Putamen (tissue), 1 donor: ENCODE measurements around the gene PEX10.
A peak's percentile ranks its signal among the peaks of the same experiment; 100 is the strongest.

Source experiments
- DNase-seq: peaks from one replicate; pipeline ENCODE4 v3.0.0-alpha.2; 2016; ENCODE audit warnings: low spot score

Gene PEX10

DNA sequence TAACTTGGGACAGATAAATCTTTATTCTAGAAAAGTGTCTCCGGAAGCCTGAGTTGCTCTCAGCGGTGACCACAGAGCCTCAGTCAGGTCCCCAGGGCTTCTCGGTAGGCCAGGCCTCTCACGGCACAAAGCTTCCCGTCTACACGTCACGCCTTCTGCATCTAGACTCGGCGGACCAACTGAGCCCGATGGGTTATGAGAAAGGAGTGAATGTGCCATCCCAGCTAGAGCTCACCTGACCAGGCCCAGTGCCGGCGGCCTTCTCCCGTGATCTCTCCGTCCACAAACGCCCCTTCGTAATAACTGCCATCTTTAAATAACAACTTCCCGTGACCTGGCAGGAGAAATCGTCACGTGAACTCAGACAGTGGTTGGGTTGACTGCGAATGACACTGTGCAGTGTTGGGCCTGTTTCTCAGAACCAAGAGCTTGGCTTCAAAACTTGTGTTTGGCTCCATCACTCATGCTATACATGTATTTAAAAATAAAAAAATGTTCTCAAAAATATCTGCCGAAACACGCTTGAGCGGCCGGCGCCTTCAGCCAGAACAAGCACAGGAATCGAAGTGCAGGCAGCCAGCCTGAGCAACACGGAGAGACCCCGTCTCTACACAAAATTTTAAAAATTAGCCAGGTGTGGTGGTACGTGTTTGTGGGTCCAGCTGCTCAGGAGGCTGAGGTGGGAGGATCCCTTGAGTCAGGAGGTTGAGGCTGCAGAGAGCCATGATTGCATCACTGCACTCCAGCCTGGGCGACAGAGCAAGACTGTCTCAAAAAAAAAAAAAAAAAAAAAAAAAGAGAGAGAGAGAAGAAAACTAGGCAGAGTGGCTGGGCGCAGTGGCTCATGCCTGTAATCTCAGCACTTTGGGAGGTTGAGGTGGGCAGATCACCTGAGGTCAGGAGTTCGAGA lies 24.1 kb downstream of the PEX10 start:
- DNase-seq = no peak

DNA sequence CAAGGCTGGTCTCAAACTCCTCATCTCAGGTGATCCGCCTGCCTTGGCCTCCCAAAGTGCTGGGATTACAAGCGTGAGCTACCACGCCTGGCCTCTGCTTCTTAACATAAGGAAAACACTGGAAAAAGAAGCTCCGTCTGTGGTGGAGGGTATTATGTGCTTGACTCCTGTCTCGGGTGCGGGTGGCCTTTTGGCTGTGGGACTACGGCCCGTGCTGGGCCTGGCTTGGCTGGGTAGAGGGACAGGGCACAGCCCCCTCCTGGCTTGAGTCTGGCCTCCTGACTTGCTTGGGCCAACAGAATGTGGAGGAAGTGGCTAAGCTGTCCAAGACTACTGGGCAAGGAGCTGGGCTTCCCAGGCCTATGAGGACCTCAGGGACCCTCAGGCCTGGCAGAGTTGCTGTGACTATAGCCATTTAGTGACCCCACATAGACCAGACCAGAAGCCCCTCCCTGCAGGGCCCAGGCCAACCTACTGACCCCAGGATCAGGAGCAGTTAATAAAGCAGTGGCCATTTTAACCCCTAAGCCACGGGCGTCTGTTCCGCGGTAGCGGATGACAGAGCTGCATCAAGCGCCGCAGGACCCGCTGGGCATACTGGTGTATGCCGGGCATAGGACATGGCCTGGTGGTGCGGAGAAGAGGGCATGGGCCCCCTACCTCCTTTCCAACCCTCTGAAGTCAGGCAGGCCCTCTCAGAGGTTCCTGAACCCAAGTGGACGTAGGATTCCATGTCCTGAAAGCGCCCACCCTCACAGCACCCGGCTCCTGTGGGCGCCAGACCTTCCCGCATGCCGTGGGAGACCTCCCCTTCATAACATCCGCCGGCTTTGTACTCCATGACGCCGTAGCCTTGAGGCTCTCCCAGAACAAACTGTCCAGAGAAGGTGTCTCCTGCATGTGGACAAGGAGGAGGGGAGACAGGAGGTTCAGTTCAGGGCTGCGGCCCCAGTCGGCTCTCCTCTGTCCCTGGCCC lies 25.4 kb downstream of the PEX10 start:
- no peak for DNase-seq

DNA sequence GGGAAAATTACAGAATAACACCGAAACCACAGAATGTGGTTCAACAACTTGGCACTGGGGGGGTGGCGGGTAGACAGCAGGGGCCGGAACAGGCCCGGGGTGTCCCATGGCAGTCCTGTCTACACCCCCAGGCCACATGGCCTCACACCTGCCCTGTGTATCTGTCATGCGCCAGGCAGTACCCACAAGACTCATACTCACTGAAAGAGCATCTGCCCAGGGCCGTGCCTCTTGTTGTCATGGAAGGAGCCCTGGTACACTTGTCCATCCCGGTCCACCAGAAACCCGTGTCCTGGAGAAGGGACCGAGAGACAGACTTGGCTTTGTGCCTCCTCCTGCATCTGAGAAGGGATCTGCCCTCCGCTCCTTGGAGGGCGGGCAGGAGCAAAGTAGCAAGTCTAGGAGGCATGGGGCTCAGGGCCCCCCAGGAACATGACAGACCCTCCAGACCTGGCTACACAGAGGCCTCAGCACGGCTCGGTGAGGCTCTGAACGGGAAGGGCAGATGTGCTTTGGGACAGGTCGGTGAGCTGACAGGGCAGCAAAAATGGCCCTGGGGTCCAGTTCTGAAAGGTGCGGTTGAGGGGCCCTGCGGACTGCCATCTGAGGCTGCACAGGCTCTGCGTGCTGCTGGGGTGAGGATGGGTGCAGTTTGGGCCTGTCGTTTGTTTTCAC lies 26.6 kb downstream of the PEX10 start:
- no peak for DNase-seq

DNA sequence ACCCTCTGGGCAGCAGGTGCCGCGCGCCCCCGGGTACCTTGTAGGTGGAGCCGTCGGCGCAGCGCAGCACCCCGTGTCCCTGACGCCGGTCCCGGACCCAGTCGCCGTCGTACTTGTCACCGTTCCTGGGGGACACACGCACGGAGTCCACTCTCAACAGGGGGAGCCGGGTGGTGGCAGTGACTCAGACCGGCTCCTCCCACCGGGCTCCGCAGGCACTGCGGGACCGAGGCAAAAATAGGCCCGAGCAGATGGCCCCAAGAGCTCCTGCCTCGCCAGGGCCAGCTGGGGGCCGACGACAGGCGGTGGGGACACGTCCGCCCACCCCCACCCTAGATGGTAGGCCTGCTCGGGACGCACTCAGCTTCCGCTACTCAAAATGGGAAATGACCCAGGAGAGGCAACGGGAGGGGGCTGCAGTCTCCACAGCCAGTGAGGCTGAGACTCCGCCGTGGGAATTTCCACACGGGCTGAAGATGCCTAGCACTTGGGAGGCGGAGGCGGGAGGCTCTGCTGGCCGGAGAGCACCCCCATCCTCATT lies 27.4 kb downstream of the PEX10 start:
- DNase-seq = no peak

DNA sequence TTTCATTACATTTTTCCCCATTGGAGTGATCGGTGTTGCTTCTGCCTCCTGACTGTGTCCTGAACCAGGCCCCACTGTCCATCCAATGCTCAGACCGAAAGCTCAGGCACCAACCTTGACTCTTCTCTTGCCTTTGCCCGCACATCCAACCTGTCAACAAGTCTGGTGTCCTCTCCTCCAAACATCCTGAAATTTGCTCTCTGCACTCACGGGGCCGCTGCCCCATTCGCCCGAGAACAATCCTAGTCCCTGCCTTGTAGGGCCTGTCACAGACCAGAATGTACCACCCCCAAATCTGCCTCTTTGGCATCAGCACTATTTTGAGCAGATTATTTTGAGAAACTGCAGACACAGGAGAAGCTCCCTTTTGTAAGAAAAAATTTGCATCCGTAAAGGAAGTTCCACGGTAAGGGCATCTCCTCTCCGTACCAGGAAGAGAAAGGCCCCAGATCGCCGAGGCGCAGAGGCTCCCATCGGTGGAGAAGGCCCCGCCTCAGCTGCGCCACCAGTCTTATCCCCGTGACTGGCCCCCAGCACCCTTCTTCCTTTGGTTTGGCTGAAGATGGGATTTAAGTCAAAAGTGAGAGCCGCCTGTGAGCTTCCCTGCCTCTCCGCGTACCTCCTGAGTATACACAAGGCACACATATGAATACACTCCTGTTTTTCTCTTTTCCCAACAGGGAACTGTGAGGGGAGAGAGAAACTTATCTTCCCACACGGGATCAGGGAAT lies 28.1 kb downstream of the PEX10 start:
- no peak for DNase-seq

DNA sequence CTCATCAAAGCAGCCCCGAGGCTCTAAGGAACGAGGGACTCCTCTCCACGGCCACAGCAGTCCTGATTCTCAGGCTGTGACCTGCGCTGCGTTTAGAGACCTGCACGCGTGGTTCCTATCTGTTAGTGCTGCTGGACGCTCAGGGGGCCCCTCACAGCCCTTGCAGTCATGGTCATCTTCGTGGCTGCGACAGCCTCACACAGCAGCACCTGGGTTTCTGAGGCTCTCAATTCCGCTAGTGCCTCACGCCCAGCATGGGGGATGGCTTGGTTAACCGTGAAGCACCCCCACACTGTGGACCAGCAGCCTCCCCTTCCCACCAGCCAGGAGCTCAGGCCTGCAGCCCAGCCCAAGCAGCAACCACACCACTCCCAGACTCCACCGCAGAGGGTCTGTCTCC lies 28.8 kb downstream of the PEX10 start:
- no peak for DNase-seq

DNA sequence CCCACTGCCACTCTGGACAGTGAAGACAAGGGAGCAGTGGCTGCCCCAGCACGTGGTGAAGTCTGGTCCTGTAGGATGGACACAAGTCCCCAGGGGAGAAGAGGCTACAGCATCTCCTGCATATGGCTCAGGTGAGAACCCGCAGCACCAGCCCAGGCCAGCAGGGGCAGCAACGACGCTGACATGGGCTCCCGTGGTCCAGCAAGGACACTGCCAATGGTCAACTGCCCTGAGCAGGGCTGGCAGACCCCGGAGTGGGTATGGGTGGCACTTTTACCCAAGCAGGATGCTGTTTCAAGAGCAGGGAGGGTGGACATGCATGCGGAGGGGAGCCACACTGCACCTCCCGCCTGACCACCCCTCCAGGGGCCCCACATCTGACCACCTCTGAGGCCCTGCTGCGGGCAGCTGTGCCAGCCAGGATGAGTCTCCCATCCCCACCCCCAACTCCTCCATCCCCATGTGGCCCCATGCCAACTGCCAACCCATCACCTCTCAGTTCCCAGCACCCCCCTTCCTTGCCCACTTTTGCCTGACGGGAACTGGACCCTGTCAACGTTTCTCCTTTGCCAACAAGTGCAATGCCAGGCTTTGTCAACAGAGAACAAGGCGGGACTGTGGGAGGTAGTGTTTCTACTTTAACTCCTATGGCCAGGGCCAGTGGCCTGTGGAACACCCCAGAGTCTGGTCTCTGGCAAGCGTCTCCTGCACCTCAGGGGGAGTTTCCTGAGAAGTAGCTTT lies 29.6 kb downstream of the PEX10 start:
- DNase-seq = no peak

DNA sequence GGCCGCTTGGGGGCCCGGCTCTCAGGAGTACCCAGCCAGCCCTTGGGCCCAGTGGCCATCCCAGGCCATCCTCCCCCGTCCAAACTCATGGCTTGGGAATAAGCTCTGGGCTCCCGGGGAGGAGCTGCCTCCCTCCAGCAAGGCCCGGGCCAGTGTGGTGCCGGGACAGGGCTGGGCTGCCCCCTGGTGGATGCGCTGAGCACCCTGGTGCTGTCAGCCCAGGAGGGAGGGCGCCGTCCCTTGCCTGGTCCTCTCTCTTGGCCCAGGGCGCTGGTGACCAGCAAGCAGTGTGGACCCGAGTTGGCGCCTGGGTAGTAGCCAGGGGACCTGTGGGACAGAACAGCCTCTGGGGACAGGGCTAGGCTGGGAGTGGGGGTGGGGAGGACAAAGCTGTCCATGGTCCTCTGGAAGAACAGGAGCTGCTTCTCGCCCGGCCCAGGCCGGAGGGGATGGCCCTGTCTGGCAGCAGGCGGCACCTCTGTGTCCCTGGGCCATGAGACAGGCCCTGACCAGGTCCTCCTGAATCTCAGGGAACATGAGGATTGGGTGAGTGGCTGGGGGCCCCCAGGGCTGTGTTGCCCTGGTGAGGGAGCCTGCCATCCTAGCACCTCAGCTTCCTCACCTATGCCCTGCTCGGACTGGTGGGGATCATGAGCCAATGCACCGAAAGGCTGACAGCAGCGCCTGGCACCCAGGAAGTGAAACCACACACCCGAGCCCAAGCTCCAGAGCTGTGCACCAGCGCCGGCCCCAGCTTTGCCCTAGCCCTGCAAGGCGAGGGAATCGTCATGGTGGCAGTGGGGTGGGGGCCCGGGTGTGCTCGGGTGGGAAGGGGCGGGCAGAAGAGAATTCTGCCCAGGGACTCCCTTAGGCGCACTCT lies 30.4 kb downstream of the PEX10 start:
- DNase-seq = peak; percentile 66

DNA sequence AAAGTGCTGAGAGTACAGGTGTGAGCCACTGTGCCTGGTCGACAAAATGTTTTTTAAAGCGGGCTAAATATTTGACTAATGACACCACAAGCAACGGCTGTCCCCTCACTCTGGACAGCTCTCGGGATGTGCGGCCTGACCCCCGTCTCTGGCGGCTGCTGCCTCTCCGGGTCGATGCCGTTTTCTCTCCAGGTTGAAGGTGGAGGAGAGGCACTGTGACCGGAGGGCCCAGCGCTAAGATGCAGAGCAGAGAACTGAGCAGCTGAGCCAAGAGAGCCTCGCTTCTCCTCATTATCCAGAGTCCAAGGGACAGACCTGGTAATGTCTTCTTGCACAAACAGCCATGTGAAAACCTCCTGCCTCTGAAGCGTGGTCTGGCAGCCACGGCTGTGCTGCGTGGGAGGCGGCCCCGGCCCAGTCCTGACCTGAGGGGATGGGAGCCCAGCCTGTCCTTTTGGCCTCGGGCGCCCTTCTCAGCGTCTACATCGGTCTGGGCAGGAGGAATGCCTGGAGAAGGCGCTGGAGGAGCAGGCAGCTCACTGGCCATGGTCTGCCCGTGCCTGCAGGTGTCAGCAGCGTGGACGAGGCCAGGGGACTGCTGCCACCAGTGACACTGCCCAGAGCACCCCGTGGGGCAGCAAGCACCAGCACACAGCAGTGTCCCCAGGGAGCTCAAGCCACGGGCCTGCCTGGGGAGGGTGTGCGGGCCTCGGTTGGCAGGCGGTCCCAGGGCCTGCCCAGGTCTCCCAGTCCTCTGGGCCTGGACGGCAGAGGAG lies 31.4 kb downstream of the PEX10 start:
- no peak for DNase-seq

DNA sequence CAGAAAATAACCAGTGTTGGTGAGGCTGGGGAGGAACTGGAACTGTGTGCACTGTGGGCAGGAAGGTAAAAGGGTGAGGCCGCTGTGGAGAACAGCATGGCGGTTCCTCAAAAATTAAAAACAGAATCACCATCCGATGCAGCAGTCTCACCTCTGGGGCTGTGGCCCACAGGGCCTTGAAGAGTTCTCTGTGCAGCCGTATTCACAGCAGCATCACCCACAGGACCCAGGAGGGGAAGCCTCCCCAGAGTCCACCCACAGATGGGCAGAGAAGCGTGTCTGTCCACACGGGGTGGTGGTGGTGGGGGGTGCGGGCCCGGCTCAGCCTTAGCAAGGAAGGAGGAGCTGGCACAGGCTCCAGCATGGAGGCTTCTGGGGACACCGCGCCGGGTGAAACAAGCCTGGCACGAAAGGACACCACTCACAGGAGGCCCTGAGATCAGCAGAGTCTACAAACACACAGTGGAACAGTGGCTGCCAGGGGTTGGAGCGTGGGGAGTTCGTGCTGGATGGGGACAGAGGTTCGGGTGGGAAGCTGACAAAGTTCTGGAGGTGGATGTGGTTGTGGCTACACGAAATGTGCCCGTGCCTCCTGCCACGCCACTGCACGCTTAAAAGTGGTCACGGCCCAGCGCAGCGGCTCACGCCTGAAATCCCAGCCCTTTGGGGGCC lies 32.5 kb downstream of the PEX10 start:
- no peak for DNase-seq

DNA sequence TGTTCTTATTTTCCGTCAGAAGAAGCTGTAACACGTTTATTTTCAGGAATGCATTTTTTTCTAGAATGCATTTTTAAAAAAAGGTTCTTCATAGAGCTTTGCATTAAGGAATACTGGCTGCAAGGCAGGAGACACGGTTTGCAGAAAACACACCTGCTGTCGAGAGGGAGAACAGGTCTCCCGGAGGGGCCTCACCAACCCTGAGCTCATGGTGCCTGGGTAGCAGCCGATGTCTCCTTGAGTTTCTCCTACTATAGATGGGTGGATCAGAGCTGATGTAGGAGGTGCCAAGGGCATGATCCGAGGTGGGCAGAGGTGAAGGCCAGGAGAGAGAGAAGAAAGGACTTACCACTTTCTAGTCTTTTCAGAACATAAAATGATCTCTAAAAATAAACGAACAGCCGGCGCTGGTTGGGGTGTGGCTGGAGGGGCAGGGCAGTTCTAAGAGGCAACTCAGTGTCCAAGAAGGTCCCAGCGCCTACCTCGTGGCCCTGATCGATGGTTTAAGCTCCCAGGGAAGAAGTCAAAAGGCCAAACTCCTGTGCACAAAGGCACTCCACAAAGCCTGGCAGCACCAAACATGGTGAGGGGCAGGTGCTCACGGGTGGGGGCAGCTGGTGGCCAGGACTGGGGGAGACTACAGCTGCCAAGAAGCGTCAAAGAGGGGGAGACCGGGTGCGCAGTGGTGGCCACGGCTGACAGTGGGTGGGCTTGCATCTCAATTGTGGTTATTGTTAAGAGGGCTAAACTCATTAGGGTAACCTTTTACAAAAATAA lies 33.2 kb downstream of the PEX10 start:
- no peak for DNase-seq

DNA sequence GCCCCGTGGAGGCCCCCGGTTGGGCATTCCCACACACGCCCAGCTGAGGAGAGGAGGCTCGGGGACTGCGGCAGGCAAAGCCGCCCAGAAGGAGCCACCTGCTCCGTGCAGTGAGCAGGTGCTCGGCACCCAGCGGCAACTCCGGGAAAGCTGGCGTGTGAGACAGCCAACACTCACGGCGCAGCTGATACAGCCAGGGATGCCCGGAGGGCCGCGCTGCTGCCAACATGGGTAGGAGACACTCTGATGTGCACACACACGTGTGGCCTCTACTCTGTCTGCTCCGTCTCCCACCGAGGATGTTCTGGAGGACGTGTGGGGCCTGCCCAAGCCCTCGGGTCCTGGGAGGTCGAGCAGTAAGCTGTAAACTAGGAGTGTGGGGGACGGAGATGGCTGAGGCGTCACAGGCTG lies 33.9 kb downstream of the PEX10 start:
- no peak for DNase-seq

DNA sequence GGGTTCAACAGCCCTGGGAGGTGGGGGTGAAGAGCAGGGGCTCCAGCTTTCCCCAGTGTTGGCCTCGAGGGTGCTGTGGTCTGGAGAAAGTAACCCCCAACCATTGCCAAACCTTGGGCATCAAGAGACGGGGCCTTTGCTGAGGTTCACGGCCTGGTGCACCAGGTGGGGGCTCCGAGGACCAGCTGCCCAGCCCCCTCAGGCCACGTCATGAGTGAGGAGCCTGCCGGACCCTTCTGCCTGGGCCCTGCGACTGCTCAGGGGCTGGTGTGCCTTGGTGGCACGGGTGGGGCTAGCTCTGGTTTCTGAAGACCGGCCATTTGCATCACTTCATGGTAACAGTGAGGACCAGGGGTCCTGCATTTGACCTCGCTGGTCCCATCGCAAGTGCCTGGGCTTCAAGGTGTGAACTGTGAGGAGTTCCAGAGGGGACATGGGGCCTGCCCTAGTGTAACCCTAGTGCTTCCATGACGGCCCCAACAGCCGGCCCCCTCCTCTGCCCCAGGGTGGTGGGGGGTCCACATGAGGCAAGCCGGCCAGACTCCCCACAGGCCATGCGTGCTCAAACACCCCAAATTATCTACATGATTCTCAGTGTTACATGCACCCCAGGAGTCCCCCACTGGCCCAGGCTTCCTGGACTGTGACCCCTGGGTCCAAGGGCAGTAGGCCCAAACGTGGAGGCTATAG lies 34.5 kb downstream of the PEX10 start:
- no peak for DNase-seq

DNA sequence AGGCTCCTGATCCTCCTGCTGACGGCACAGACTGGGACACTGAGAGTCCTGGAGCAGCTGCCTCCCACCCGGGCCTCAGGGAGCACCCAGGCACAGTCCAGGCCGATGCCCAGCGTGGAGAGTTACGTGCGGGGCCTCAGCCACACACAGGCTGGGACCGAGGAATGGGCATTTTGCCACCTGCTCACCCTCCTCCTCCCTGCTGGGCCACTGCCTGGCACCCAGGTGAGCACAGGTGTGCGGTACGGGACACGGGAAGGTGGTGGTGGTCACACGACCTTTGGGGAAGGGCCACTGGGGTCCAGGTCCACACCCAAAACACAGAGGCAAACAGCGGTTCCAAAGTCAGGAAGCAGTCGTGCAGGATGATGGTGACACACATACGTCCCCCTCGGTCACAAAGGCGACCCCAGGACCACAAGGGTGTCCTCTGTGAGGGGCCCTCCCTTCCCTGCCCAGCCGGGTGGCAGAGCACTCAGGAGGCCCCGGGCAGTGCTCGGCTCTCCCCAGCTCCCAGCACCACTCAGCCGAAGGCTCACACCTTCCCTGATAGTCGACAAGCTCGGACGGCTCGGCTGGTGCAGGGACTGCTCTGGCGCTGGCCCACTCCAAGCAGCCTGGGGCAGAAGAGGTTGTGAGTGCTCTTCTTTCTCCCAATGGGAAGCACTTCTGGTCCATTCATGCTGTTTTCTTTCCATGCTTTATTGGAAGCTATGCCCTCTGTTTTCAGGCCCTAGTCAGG lies 35.3 kb downstream of the PEX10 start:
- DNase-seq = no peak

DNA sequence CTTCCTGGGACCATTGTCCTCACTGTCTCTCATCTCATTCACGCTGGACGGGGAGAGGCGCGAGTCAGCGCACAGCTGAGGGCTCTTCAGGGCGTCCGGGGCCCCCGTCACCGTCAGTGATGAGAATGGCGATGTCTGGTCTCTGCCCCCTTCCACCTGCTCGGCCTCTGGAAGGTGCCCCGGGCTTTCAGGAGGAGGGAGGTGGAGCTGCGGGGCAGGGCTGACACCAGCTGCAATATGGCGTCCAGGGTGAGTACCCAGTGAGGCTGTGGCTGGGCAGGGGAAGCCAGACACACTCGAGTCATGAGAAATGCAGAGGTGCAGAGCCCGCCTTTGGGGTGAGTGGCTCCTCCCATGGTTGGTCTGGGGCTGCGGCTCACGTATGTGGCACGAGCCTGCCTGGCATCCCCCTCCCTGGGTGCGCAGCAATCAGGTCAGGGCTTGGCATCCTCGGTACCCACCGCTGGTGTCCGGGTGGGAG lies 36.1 kb downstream of the PEX10 start:
- no peak for DNase-seq

DNA sequence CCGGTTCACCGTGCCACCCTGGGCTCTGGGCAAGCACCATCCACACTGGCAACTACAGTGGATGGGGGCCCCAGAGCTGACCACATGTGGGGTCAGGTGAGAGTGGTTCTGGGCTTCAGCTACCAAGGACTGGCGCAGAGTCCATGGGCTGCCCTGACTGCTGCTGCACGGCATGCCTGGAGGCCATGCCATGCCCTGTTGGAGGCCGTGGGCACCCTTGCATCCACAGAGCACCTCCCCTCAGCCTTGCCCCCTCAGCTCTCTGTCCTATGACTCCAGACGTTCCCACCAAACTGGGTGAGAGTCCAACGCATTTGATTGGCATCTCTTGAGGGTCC lies 36.5 kb downstream of the PEX10 start:
- no peak for DNase-seq
